Kidney (tissue), 14 donors: ENCODE measurements around the gene SPOCK1. TPM values are rescaled to one million over a fixed set of nuclear protein-coding genes. Genes with fewer than 3 reads are reported as not detected.

Source experiments
- DNase-seq, 5 donors: peaks; one replicate each; pipeline ENCODE4 v3.0.0-alpha.2; 2013 to 2020
- FAIRE-seq: peaks from 2 replicates; lab custom pipeline; 2012; peaks lifted over from hg19 to GRCh38; lab: Jason Lieb, UNC
- H3K27ac ChIP-seq, 2 donors: one replicate each; pipeline ENCODE4 v1.7.0; 2013; ENCODE audit warnings: low read depth in 2 of 2, low read length in 2 of 2, inconsistent platforms in 1 of 2
- H3K27me3 ChIP-seq: one replicate; pipeline ENCODE4 v1.7.1; 2013; ENCODE audit warnings: low read length, inconsistent platforms; ENCODE audit not compliant: control insufficient read depth, insufficient read depth
- H3K36me3 ChIP-seq, 3 donors: one replicate each; pipeline versions ENCODE4 v1.7.0 to v1.7.1; 2013; ENCODE audit warnings: low read length in 3 of 3, control low read depth in 1 of 3, inconsistent platforms in 1 of 3; ENCODE audit not compliant: insufficient read depth in 3 of 3, control insufficient read depth in 2 of 3
- H3K4me1 ChIP-seq, 3 donors: one replicate each; pipeline versions ENCODE4 v1.7.0 to v1.7.1; 2013; ENCODE audit warnings: low read length in 3 of 3, inconsistent platforms in 1 of 3, low read depth in 1 of 3; ENCODE audit not compliant: control insufficient read depth in 2 of 3, insufficient read depth in 2 of 3
- H3K4me3 ChIP-seq, 3 donors: one replicate each; pipeline versions ENCODE4 v1.7.0 to v1.8.1; 2013; ENCODE audit warnings: low read length in 3 of 3, control low read depth in 1 of 3, inconsistent platforms in 1 of 3
- H3K9ac ChIP-seq, 3 donors: one replicate each; pipeline versions ENCODE4 v1.7.0 to v1.7.1; 2013; ENCODE audit warnings: low read length in 3 of 3, control low read depth in 1 of 3, inconsistent platforms in 1 of 3
- H3K9me3 ChIP-seq, 3 donors: one replicate each; pipeline versions ENCODE4 v1.7.0 to v1.7.1; 2013; ENCODE audit warnings: low read length in 3 of 3, control low read depth in 1 of 3, inconsistent platforms in 1 of 3; ENCODE audit not compliant: control insufficient read depth in 2 of 3, insufficient read depth in 1 of 3
- intact Hi-C: fragments of 100-400 bp; cut with DNase I; formaldehyde crosslinking; loops from one replicate; pipeline ENCODE4 v1.11.1; 2022
- polyA plus RNA-seq: library from polyadenylated mRNA; stranded (reverse); fragments of 350-450 nt; fragmentation: Illumina TruSeq; extraction: RNeasy Lipid Tissue Mini Kit (QIAGEN cat#74804); gene quantifications from one replicate; pipeline ENCODE4 v1.2.3, GENCODE V29; 2014; ENCODE audit warnings: low read depth, low replicate concordance; ENCODE audit not compliant: insufficient read depth
- total RNA-seq: library from RNA; stranded (reverse); fragmentation: NEBNext Ultra II Directional; extraction: Animal tissue kit (Norgen Biotek cat#: 25700); gene quantifications from one replicate; pipeline ENCODE4 v1.2.1, GENCODE V29; 2021
- TF ChIP-seq, protein P1 (sequence below): IDR thresholded peaks from 3 replicates; pipeline ENCODE4 v1.5.1; 2012; ENCODE audit warnings: mild to moderate bottlenecking, moderate library complexity, borderline replicate concordance; ENCODE audit not compliant: insufficient read depth; ENCODE audit errors: extremely low read depth
- donor health status: control.
- donor health status: control.
- donor health status: control.
- donor health status: control.
- donor health status: control.
- donor health status: DM: yes; HTN: yes; CAD: no.
- donor health status: Normal renal cell carcinoma (clear cell type).

The SPOCK1 gene
- total and polyA plus RNA-seq, 2 donors from 2014 or later = 15.7 to 32.8 TPM

DNA sequence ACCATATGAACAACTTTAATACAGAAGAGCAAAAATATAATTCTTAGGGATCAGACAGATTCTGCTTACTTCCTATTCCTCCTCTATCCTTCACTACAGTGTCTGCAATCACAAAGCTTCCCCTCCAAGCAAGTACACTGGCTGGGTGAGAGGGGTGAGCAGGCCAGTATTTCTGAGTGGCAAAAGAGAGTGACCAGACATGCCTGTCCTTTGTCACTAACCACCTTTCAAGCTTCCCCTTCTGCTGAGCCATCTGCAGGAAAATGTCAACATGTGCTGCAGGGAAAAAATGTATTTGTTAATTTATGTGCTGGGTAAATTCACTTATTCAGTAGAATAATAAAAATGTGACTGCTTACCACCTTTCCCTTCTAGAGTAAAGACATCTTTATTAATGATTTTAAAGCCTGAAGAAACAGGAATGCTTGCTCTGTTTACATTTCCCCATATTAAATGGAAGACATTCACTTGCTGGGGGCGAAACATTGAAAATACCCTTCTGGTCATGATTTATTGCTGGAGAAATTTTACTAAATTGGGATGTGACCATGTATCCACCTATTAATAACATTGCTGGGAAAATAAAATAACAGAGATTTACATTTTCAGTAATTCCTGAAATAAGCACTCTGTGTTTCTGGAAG lies 84.9 kb downstream of the SPOCK1 start:
- Histone ChIP-seq H3K4me1 (no peaks in the 10 kb centered on the region), H3K9me3 (no peaks in the 10 kb centered on the region), H3K27me3 (no peaks in the 10 kb centered on the region), H3K36me3 (no peaks in the 10 kb centered on the region), H3K4me3 (no peak overlapping the region), H3K27ac (no peak overlapping the region), H3K9ac (no peak overlapping the region)
- DNase-seq (no peak), FAIRE-seq (no peak)
- intact Hi-C loops = no loop called here
- TF ChIP-seq, protein P1, sequence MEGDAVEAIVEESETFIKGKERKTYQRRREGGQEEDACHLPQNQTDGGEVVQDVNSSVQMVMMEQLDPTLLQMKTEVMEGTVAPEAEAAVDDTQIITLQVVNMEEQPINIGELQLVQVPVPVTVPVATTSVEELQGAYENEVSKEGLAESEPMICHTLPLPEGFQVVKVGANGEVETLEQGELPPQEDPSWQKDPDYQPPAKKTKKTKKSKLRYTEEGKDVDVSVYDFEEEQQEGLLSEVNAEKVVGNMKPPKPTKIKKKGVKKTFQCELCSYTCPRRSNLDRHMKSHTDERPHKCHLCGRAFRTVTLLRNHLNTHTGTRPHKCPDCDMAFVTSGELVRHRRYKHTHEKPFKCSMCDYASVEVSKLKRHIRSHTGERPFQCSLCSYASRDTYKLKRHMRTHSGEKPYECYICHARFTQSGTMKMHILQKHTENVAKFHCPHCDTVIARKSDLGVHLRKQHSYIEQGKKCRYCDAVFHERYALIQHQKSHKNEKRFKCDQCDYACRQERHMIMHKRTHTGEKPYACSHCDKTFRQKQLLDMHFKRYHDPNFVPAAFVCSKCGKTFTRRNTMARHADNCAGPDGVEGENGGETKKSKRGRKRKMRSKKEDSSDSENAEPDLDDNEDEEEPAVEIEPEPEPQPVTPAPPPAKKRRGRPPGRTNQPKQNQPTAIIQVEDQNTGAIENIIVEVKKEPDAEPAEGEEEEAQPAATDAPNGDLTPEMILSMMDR = no peak

DNA sequence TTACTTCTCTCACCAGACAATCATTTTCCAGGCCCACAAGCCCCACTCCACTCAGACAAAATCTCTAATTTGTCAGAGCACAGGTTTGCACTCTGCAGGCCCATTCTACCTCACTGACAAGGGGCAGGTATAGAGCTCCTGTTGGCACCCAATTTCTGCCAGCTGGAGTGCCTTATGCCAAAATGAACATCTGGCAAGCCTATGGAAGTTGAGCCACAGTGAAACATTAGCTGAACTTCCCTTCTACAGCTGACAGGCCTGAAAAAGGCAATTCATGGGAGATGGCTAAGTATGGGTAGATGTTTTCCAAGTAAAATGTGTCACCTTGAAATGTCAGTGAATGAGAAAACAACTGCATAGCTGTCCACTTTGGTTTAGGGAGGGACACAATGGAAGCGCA lies 87.0 kb downstream of the SPOCK1 start:
- no peak for DNase-seq
- FAIRE-seq = no peak
- no peak overlapping the region for H3K4me3 ChIP-seq
- H3K4me1 ChIP-seq = no peaks in the 10 kb centered on the region
- TF ChIP-seq, protein P1 = no peak
- no peak overlapping the region for H3K9ac ChIP-seq
- H3K36me3 ChIP-seq = no peaks in the 10 kb centered on the region
- intact Hi-C loops = no loop called here
- H3K27ac ChIP-seq = no peak overlapping the region
- H3K9me3 ChIP-seq = no peaks in the 10 kb centered on the region
- no peaks in the 10 kb centered on the region for H3K27me3 ChIP-seq

- no peak overlapping the region for H3K4me3 ChIP-seq
- H3K4me1 ChIP-seq = no peaks in the 10 kb centered on the region
- TF ChIP-seq, protein P1 = no peak
- no peak overlapping the region for H3K9ac ChIP-seq
- intact Hi-C loops = no loop called here
- H3K36me3 ChIP-seq = no peaks in the 10 kb centered on the region
- no peak for FAIRE-seq
- H3K27ac ChIP-seq = no peak overlapping the region
- no peaks in the 10 kb centered on the region for H3K27me3 ChIP-seq
- H3K9me3 ChIP-seq = no peaks in the 10 kb centered on the region
- no peak for DNase-seq
These were observed 88.7 kb downstream of the SPOCK1 start for GRCh38 chr5:137410234-137411010.
